OCI-LY1 (cell line): ENCODE measurements around the gene MED13L.

Source experiments
- H2AFZ ChIP-seq: fragments of 200-600 bp; sonication (generic), shearing (Covaris generic); 2 replicates; pipeline ENCODE4 v1.6.0; 2014; ENCODE audit warnings: antibody characterized with exemption, mild to moderate bottlenecking, low read length
- H3F3A ChIP-seq: fragments of 200-600 bp; sonication (generic), shearing (Covaris generic); 2 replicates; pipeline ENCODE4 v1.6.0; 2014; ENCODE audit warnings: mild to moderate bottlenecking, antibody characterized with exemption, low read length, moderate library complexity; ENCODE audit not compliant: insufficient read depth
- H3K27ac ChIP-seq: fragments of 200-600 bp; sonication (generic); 2 replicates; pipeline ENCODE4 v1.5.1; 2014; ENCODE audit warnings: low read length, mixed run types, mild to moderate bottlenecking, low read depth; ENCODE audit not compliant: poor library complexity, severe bottlenecking
- H3K27me3 ChIP-seq: fragments of 200-600 bp; sonication (generic); 2 replicates; pipeline ENCODE4 v1.6.0; 2014; ENCODE audit warnings: antibody characterized with exemption, mild to moderate bottlenecking, low read length, moderate library complexity; ENCODE audit not compliant: insufficient read depth
- H3K36me3 ChIP-seq: fragments of 200-600 bp; sonication (generic); 2 replicates; pipeline ENCODE4 v1.6.1; 2014; ENCODE audit warnings: mild to moderate bottlenecking, antibody characterized with exemption, low read length, moderate library complexity, mixed read lengths; ENCODE audit not compliant: insufficient read depth
- H3K4me1 ChIP-seq: fragments of 200-600 bp; sonication (generic); 2 replicates; pipeline ENCODE4 v1.5.1; 2014; ENCODE audit warnings: mild to moderate bottlenecking, low read length, moderate library complexity; ENCODE audit not compliant: insufficient read depth, severe bottlenecking
- H3K4me2 ChIP-seq: fragments of 200-600 bp; sonication (generic), shearing (Covaris generic); 2 replicates; pipeline ENCODE4 v1.6.1; 2014; ENCODE audit warnings: low read length
- H3K4me3 ChIP-seq: fragments of 200-600 bp; sonication (generic); 2 replicates; pipeline ENCODE4 v1.5.1; 2014; ENCODE audit warnings: low read length, low read depth, mild to moderate bottlenecking, mixed read lengths; ENCODE audit not compliant: poor library complexity, severe bottlenecking
- H3K79me2 ChIP-seq: fragments of 200-600 bp; shearing (Covaris generic); 2 replicates; pipeline ENCODE4 v1.6.1; 2016; ENCODE audit warnings: mixed run types, low read length, mixed read lengths; ENCODE audit not compliant: insufficient read depth
- H3K9ac ChIP-seq: fragments of 200-600 bp; sonication (generic), shearing (Covaris generic); 2 replicates; pipeline ENCODE4 v1.6.1; 2014; ENCODE audit warnings: mild to moderate bottlenecking, low read length, mixed read lengths
- H3K9me2 ChIP-seq: fragments of 200-600 bp; sonication (generic), shearing (Covaris generic); 2 replicates; pipeline ENCODE4 v1.6.1; 2014; ENCODE audit warnings: low read depth, mild to moderate bottlenecking, low read length, mixed read lengths
- H3K9me3 ChIP-seq: fragments of 200-600 bp; shearing (Covaris generic); 2 replicates; pipeline ENCODE4 v1.6.1; 2014; ENCODE audit warnings: low read length, mixed read lengths
- H4K20me1 ChIP-seq: fragments of 200-600 bp; sonication (generic), shearing (Covaris generic); 2 replicates; pipeline ENCODE4 v1.6.0; 2016; ENCODE audit warnings: mild to moderate bottlenecking, low read length; ENCODE audit not compliant: insufficient read depth
- EZH2 ChIP-seq: fragments of 200-600 bp; sonication (generic), shearing (Covaris generic); IDR thresholded peaks from 2 replicates; pipeline ENCODE4 v1.8.0; 2017; ENCODE audit warnings: borderline replicate concordance, mixed run types, mild to moderate bottlenecking, antibody characterized with exemption, low read length, moderate library complexity, mixed read lengths
- TF ChIP-seq, protein P1 (sequence below): fragments of 200-600 bp; sonication (generic), shearing (Covaris generic); IDR thresholded peaks from 2 replicates; pipeline ENCODE4 v1.5.1; 2017; ENCODE audit warnings: mild to moderate bottlenecking, antibody characterized with exemption, low read length, moderate library complexity, mixed read lengths

The MED13L gene

DNA sequence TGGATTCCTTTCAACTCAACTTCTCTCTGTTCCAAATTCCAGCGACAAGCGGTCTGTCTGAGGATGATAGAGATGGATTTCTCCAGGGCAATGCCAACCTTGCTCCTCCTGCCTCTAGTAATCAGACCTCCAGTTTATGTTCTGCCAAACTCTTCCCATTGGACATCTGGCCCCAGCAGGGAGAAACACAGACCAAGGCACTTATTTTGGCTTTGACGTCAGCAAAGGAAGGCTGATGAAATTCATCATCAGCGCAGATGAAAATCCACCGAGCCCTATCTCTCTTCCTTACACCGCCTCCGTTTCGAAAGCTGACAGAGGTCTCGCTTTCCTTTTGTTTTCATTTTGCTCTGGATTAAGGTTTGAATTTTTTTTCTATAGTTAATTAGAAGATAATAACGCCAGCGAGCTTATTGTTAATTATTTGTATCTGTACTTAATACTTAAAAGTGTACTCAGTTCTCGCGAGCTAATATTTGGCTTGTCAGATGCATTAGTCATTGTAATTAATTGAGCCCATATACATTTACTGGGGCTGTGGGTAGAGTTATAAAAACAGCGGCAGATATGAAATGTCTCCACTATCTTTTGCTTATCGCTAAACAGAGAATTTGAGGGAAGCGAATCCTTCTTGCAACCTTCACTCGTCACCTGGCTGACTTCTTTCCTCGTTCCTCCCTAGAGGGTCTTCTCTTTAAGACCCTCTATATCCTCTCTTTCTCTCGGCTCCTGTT is 35.9 kb upstream of the MED13L start:
- Histone ChIP-seq H3K9ac (no peak overlapping the region), H3K9me3 (no peaks in the 10 kb centered on the region), H3K9me2 (no peaks in the 10 kb centered on the region), H3K27ac (no peak overlapping the region), H3K4me2 (no peak overlapping the region), H4K20me1 (no peaks in the 10 kb centered on the region), H2AFZ (no peak overlapping the region), H3K36me3 (no peaks in the 10 kb centered on the region), H3K4me1 (no peaks in the 10 kb centered on the region), H3K4me3 (no peak overlapping the region), H3K27me3 (peaks cover 3% of the 10 kb centered on the region; the same call in 1 of the 2 replicates), H3K79me2 (no peaks in the 10 kb centered on the region), H3F3A (no peaks in the 10 kb centered on the region)
- TF ChIP-seq EZH2: no peak
- TF ChIP-seq, protein P1, sequence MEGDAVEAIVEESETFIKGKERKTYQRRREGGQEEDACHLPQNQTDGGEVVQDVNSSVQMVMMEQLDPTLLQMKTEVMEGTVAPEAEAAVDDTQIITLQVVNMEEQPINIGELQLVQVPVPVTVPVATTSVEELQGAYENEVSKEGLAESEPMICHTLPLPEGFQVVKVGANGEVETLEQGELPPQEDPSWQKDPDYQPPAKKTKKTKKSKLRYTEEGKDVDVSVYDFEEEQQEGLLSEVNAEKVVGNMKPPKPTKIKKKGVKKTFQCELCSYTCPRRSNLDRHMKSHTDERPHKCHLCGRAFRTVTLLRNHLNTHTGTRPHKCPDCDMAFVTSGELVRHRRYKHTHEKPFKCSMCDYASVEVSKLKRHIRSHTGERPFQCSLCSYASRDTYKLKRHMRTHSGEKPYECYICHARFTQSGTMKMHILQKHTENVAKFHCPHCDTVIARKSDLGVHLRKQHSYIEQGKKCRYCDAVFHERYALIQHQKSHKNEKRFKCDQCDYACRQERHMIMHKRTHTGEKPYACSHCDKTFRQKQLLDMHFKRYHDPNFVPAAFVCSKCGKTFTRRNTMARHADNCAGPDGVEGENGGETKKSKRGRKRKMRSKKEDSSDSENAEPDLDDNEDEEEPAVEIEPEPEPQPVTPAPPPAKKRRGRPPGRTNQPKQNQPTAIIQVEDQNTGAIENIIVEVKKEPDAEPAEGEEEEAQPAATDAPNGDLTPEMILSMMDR: no peak

- Histone ChIP-seq H3K79me2 (no peaks in the 10 kb centered on the region), H3F3A (no peaks in the 10 kb centered on the region), H3K9me3 (no peaks in the 10 kb centered on the region), H3K4me1 (no peaks in the 10 kb centered on the region), H3K4me2 (no peak overlapping the region), H3K4me3 (no peak overlapping the region), H3K9ac (no peak overlapping the region), H2AFZ (no peak overlapping the region), H3K36me3 (no peaks in the 10 kb centered on the region), H3K27ac (no peak overlapping the region), H3K27me3 (peaks cover 5% of the 10 kb centered on the region; the same call in 1 of the 2 replicates), H3K9me2 (no peaks in the 10 kb centered on the region), H4K20me1 (no peaks in the 10 kb centered on the region)
- TF ChIP-seq, protein P1: no peak
- TF ChIP-seq EZH2: no peak
Measured at GRCh38 chr12:116310082-116310481, 32.6 kb upstream of the MED13L start.

- H3K9me2 ChIP-seq: no peaks in the 10 kb centered on the region
- H3K79me2 ChIP-seq: no peaks in the 10 kb centered on the region
- TF ChIP-seq, protein P1: no peak
- TF ChIP-seq EZH2: no peak
- peaks cover 5% of the 10 kb centered on the region; the same call in 1 of the 2 replicates for H3K27me3 ChIP-seq
- H3K27ac ChIP-seq: no peak overlapping the region
- no peaks in the 10 kb centered on the region for H3F3A ChIP-seq
- no peak overlapping the region for H3K9ac ChIP-seq
- H3K4me3 ChIP-seq: no peak overlapping the region
- no peak overlapping the region for H3K4me2 ChIP-seq
- no peaks in the 10 kb centered on the region for H3K9me3 ChIP-seq
- no peaks in the 10 kb centered on the region for H3K36me3 ChIP-seq
- no peaks in the 10 kb centered on the region for H4K20me1 ChIP-seq
- no peaks in the 10 kb centered on the region for H3K4me1 ChIP-seq
- H2AFZ ChIP-seq: no peak overlapping the region
Measured at GRCh38 chr12:116309343-116309742, 31.9 kb upstream of the MED13L start.
